AG10803 (cell line): Measurements from ENCODE around the gene EFS.
A peak's percentile ranks its signal among the peaks of the same experiment; 100 is the strongest.
"Not testable (repeated sequence)": the region's sequence is repeated elsewhere in the genome, so short reads cannot be mapped to it uniquely, and the experiment has no call there.

Experiments
- DNase-seq: peaks from one replicate; pipeline ENCODE4 v3.0.0; 2010; ENCODE audit warnings: low read depth
- H3K4me3 ChIP-seq: 2 replicates; pipeline ENCODE4 v1.5.1; 2011; ENCODE audit warnings: mild to moderate bottlenecking, low read length, control low read depth
- CTCF ChIP-seq: conservative IDR thresholded peaks from 2 replicates; pipeline ENCODE4 v1.5.1; 2011; ENCODE audit warnings: mild to moderate bottlenecking, low read length, control low read depth, inconsistent platforms

The EFS gene

DNA sequence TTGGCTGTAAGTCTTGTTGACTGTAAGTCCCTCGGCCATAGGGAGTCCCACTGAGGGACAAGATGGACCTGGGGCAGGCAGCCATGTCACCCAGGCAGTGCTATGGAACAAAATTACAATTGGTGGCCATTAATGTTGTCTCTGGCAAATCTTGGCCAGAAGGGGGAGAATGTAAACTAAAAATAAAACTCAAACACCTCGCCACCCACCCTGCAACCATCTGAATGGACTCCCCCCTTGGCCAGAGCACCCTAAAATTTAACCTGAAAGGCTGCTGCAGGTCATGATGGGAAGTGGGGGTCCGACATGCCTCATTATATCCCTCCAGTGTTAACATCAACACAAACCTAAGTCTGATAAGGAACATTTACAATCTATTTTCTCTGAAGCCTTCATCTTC is 20.5 kb downstream of the EFS start:
- no peak for TF ChIP-seq CTCF
- no peak for DNase-seq
- H3K4me3 ChIP-seq = no peak overlapping the region

DNA sequence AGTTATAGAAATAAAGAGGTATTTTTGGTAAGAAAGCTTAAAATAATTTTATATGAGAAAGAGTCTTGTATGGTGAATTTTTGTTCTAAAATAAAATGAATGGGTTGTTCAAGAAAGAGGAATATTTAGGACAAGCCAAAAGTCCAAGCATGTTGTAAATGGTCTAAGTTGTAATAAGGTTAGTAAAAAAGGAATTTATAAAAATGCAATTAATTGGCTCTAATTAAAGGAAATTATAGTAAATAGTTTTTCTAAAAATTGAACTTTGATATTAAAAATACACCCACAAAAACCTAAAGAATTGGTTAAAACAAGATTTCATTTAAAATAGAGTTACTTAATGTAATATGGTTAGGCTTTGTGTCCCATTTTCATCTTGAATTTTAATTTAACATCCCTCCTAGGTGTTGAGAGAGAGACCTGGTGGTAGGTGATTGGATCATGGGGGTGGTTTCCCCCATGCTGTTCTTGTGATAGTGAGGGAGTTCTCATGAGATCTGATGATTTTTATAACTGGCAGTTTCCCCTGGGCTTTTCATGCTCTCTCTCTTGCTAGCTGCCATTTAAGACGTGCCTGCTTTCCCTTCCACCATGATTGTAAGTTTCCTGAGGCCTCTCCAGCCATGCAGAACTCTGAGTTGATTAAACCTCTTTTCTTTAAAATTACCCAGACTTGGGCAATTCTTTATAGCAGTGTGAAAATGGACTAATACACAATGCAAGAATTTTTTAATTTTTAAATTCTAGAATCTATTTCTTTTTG is 25.3 kb downstream of the EFS start:
- H3K4me3 ChIP-seq = no peak overlapping the region
- no peak for DNase-seq
- TF ChIP-seq CTCF = no peak

DNA sequence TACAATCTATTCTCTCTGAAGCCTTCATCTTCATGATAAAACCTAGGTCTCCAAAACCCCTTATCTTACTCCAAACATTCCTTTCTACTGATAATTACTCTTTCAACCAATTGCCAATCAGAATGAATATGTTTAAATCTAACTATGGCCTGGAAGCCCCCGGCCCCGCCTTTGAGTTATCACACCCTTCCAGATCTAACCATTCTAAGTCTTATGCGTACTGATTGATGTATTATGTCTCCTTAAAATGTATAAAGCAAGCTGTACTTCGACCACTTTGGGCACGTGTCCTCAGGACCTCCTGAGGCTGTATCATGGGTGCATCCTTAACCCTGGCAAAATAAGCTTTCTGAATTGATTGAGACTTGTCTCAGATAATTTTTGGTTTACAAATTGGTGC is 29.3 kb downstream of the EFS start:
- H3K4me3 ChIP-seq = no peak overlapping the region
- TF ChIP-seq CTCF = no peak
- no peak for DNase-seq

- DNase-seq = peak; percentile 75
- H3K4me3 ChIP-seq = no peak overlapping the region
- peak; percentile 94 for TF ChIP-seq CTCF
These were observed 36.8 kb downstream of the EFS start for GRCh38 chr14:23327947-23328744.

- TF ChIP-seq CTCF = no peak
- no peak for DNase-seq
- no peak overlapping the region for H3K4me3 ChIP-seq
These were observed 38.3 kb downstream of the EFS start for GRCh38 chr14:23326491-23327332.

DNA sequence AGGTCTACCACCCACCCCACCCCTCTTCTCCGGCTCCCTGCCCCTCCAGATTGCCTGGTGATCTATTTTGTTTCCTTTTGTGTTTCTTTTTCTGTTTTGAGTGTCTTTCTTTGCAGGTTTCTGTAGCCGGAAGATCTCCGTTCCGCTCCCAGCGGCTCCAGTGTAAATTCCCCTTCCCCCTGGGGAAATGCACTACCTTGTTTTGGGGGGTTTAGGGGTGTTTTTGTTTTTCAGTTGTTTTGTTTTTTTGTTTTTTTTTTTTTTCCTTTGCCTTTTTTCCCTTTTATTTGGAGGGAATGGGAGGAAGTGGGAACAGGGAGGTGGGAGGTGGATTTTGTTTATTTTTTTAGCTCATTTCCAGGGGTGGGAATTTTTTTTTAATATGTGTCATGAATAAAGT is 39.2 kb downstream of the EFS start:
- DNase-seq, H3K4me3 ChIP-seq: not testable (repeated sequence)

GRCh38 chr14:23324993-23325392 is 40.0 kb downstream of the EFS start:
- no peak overlapping the region for H3K4me3 ChIP-seq
- DNase-seq = no peak
- TF ChIP-seq CTCF = no peak
